IMR-90 (cell line): ENCODE measurements around the gene ZNF625.

Source experiments
- BHLHE40 ChIP-seq: fragments of 150-350 bp; IDR thresholded peaks from 2 replicates; pipeline ENCODE4 v1.6.1; 2016; ENCODE audit warnings: mild to moderate bottlenecking, low read depth, low read length
- CEBPB ChIP-seq: IDR thresholded peaks from 2 replicates; pipeline ENCODE4 v1.6.1; 2012; ENCODE audit warnings: low read depth, low read length, improper control_type of control experiment
- ELK1 ChIP-seq: fragments of 150-350 bp; IDR thresholded peaks from 2 replicates; pipeline ENCODE4 v1.6.1; 2016; ENCODE audit warnings: low read depth, mild to moderate bottlenecking, low read length, moderate library complexity, borderline replicate concordance
- FOS ChIP-seq: fragments of 150-350 bp; IDR thresholded peaks from 2 replicates; pipeline ENCODE4 v1.6.1; 2016; ENCODE audit warnings: low read depth, low read length
- MAZ ChIP-seq: IDR thresholded peaks from 2 replicates; pipeline ENCODE4 v1.6.1; 2012; ENCODE audit warnings: low read depth, mild to moderate bottlenecking, low read length, improper control_type of control experiment, moderate library complexity, borderline replicate concordance
- MXI1 ChIP-seq: IDR thresholded peaks from 2 replicates; pipeline ENCODE4 v1.6.1; 2012; ENCODE audit warnings: low read depth, mild to moderate bottlenecking, low read length, moderate library complexity, borderline replicate concordance
- NFE2L2 ChIP-seq: fragments of 150-350 bp; IDR thresholded peaks from 2 replicates; pipeline ENCODE4 v1.6.1; 2016; ENCODE audit warnings: low read depth, mild to moderate bottlenecking, low read length
- POLR2A ChIP-seq: IDR thresholded peaks from 2 replicates; pipeline ENCODE4 v1.6.1; 2012; ENCODE audit warnings: mild to moderate bottlenecking, low read depth, low read length
- RAD21 ChIP-seq: IDR thresholded peaks from 2 replicates; pipeline ENCODE4 v1.6.1; 2012; ENCODE audit warnings: low read length, improper control_type of control experiment
- RCOR1 ChIP-seq: IDR thresholded peaks from 2 replicates; pipeline ENCODE4 v1.6.1; 2012; ENCODE audit warnings: mild to moderate bottlenecking, low read length, improper control_type of control experiment; ENCODE audit not compliant: insufficient replicate concordance
- RFX5 ChIP-seq: IDR thresholded peaks from 2 replicates; pipeline ENCODE4 v1.8.0; 2012; ENCODE audit warnings: low read depth, mild to moderate bottlenecking, low read length, moderate library complexity
- SMC3 ChIP-seq: fragments of 150-350 bp; IDR thresholded peaks from 2 replicates; pipeline ENCODE4 v1.6.1; 2016; ENCODE audit warnings: low read depth, mild to moderate bottlenecking, antibody characterized with exemption, low read length, moderate library complexity
- TF ChIP-seq, protein P1 (sequence below): conservative IDR thresholded peaks from 2 replicates; pipeline ENCODE4 v1.5.1; 2012; ENCODE audit warnings: mild to moderate bottlenecking, low read depth, low read length, improper control_type of control experiment
- TF ChIP-seq, protein P2 (sequence below): fragments of 150-350 bp; IDR thresholded peaks from 2 replicates; pipeline ENCODE4 v1.6.1; 2017; ENCODE audit warnings: mild to moderate bottlenecking, antibody characterized with exemption, low read length, low read depth

DNA sequence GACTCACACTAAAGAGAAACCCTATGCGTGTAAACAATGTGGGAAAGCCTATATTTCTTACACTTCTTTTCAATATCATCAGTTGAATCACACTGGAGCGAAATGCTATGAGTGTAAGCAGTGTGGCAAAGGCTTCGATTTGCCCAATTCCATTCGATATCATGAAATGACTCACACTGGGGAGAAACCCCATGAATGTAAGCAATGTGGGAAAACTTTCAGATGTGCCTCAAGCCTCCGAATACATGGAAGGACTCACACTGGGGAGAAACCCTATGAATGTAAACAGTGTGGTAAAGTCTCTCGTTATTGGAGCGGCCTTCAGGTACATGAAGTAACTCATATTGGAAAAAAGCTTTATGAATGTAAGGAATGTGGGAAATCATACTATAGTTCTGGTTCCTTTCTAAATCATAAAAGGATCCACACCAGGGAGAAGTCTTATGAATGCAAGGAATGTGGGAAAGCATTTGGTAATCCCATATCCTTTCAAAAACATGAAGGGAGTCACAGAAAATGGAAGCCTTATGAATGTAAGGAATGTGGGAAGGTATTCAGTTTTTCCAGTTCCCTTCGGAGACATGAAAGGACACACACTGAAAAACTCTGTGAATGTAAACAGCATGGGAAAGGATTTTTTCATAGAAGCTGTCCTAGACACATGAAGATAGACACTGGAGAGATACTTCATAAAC, 44.4 kb downstream of the ZNF625 start:
- TF ChIP-seq POLR2A = no peak
- TF ChIP-seq, protein P1, sequence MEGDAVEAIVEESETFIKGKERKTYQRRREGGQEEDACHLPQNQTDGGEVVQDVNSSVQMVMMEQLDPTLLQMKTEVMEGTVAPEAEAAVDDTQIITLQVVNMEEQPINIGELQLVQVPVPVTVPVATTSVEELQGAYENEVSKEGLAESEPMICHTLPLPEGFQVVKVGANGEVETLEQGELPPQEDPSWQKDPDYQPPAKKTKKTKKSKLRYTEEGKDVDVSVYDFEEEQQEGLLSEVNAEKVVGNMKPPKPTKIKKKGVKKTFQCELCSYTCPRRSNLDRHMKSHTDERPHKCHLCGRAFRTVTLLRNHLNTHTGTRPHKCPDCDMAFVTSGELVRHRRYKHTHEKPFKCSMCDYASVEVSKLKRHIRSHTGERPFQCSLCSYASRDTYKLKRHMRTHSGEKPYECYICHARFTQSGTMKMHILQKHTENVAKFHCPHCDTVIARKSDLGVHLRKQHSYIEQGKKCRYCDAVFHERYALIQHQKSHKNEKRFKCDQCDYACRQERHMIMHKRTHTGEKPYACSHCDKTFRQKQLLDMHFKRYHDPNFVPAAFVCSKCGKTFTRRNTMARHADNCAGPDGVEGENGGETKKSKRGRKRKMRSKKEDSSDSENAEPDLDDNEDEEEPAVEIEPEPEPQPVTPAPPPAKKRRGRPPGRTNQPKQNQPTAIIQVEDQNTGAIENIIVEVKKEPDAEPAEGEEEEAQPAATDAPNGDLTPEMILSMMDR = no peak
- TF ChIP-seq NFE2L2 = no peak
- TF ChIP-seq BHLHE40 = no peak
- TF ChIP-seq MXI1 = no peak
- no peak for TF ChIP-seq RAD21
- TF ChIP-seq, protein P2, sequence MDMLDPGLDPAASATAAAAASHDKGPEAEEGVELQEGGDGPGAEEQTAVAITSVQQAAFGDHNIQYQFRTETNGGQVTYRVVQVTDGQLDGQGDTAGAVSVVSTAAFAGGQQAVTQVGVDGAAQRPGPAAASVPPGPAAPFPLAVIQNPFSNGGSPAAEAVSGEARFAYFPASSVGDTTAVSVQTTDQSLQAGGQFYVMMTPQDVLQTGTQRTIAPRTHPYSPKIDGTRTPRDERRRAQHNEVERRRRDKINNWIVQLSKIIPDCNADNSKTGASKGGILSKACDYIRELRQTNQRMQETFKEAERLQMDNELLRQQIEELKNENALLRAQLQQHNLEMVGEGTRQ = no peak
- no peak for TF ChIP-seq ELK1
- TF ChIP-seq MAZ = no peak
- no peak for TF ChIP-seq RCOR1
- no peak for TF ChIP-seq CEBPB
- TF ChIP-seq SMC3 = no peak
- TF ChIP-seq RFX5 = no peak
- TF ChIP-seq FOS = no peak
